GM19395 (cell line): ENCODE data around the gene PTPRE.

Experiments used
- ATAC-seq: cut with Tn5 transposase; IDR thresholded peaks from one replicate; pipeline ENCODE4 v1.9.1; 2021; ENCODE audit warnings: mild to moderate bottlenecking, moderate library complexity; ENCODE audit not compliant: unreplicated experiment

The PTPRE gene

DNA sequence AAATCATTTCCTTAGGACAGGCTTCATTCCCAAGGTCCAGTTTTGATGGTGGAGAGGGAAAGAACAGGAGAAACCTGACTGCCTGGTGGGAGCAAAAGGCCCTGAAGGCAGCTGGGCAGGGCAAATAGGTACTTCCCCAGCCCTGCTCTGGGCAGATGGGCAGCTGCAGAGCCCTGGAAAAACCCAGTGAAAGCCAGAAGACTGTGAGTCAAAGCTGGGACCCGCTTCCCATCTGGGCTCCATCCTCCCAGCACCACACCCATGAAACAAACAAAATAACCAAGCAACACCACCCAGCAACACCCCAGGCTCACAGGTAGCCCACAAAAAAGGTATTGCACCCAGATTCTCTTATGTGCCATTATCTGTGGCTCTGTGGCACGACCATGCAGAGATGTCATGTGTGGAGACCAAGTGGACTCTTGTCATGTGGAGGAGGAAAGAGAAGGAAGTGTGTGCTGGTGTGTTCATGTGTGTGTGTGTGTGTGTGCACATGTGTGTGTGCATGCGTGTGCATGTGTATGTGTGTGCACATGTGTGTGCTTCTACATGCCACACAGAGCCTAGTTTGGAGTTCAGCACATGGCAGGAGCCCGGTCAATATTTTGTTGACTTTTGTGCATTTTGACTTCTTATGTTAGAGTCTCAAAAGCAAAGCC is 24.0 kb upstream of the PTPRE start:
- no peak for ATAC-seq

DNA sequence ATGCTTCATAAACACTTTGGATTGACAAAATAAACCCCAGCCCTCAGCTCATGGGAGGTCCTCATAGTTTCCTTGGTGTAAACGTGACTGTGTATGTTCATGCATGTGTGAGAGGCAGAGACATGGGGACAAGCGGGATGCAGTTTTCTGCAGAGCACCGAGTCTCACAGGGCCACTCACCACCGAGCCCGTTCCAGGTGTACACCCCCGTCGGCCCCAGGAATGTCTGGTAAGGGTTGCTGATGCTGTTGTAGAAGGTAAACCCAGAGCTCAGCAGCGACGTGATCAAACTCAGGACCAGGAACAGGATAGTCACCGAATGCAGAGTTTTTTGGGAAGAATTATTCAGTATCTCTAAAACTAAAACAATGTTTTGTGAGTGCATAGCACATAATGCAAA is 23.4 kb upstream of the PTPRE start:
- no peak for ATAC-seq

DNA sequence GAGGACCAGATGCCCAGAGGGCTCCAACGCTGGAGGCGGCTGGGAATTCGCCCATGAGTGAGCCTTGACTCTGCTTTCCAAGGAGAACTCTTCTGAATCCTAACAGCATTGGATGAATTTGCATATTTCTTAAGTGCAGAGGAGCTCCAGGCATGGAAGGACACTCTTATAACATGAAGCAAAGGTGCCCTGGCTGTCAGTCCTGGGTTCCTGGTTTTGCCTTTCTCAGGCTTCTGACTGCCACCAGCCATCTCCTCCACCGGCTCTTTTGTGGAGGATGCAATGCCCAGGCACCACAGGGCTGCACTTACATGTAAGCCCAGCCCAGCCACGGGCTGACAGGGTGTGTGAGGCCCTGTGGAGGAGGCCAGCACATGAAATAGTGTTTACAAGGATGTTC is 22.4 kb upstream of the PTPRE start:
- no peak for ATAC-seq

DNA sequence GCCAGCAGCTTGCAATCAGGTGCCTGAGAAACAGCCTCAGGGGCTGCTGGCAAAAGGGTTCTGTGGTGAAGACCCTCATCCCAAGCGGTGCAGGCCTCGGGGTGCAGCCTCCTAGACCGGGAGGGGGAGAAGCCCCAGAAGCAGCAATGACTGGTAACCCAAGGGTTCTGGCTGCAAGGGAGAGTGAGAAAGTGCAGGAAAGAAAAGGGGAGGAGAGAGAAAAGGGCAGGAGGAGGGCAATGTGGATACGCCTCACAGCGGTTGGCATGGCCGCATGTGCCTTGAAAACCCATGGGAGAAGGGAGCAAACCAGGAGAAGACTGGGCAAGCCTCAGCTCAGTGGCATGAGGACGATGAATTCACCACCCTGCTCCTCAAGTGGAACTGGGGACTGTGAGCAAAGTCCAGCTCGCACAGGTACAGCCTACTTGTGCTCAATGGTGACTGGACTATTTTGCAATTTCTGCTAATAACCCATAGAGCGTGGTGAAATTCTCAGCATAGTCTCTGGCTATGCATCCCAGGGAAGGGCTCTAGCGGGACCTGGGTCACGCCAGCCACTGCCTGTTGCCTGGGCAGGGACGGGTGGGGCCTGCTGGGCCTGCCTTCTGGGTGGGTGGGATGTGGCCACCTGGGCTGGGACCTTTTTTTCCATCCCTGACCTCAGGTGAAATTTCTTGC is 20.4 kb upstream of the PTPRE start:
- no peak for ATAC-seq

DNA sequence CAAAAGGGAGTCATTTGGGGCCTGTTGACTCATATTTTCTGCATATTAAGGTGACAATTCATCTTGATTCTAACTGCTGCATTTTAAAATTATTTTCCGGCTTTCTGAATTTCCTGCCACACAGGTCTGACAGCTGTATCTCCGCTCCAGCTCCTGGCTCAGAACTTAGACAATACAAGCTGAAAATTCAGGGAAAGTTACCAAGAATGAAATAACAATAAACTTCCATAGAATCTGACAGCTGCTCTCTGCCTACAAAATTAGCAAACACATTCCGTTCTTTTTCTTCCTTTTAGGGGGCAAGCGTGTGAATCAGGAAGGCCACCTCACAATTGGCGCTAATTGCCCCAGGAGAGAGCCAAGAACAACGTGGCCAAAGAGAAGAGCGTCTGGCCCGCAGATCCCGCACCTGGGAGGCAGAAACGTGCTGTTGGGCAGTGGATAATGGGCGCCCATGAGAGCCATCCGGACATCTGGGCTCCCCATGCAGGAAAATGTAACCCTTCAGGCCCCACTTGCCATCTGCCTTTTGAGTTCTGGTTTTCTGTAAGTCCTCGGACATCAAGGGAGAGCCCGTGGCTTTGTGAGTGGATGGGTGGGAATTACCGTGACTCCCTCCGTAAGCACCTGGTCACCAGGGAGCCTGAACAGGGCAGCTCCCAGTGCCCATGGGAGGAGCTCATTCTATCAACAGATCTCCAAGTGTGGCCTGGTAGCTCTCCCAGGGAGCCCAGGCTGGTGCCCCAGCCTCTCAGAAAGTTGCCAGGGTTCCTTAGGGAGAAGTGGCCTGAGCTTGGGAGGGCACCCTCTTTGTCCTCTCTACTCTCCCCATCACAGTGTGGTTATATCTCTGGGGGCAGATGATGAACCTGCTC is 19.1 kb upstream of the PTPRE start:
- no peak for ATAC-seq

DNA sequence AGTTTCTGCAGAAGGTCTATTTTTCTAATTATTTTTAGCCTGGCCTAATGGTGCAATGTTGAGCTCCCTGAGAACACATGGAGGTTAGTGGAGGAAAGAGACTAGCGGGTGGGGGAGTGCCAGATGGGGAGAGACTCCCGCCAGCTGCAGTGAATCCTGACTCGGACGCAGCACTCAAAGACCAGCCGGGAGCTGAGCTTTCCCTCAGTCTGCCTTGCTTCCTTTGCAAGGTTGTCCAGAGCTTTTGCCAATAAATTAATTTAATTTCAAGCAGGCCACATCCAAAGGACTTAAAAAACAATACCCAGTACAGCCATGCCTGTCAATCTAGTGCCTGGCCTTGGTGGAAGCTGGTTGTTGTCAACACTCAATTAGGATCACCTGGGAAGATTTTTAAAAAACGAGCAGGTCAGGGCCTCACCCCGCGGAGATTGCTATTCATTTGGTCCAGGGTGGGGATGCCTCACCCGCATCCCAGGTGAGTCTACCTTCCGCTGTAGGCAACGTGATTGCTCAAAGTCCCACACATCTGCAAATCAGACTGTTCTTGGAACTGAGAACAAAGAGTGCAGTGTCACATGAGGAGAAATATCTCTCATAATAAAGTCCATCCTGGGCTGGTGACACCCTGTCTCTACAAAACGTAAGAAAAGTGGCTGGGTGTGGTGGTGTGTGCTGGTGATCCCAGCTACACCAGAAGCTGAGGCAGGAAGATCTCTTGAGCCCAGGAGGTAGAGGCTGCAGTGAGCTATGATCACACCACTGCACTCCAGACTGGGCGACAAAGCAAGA is 18.2 kb upstream of the PTPRE start:
- ATAC-seq, result no peak

DNA sequence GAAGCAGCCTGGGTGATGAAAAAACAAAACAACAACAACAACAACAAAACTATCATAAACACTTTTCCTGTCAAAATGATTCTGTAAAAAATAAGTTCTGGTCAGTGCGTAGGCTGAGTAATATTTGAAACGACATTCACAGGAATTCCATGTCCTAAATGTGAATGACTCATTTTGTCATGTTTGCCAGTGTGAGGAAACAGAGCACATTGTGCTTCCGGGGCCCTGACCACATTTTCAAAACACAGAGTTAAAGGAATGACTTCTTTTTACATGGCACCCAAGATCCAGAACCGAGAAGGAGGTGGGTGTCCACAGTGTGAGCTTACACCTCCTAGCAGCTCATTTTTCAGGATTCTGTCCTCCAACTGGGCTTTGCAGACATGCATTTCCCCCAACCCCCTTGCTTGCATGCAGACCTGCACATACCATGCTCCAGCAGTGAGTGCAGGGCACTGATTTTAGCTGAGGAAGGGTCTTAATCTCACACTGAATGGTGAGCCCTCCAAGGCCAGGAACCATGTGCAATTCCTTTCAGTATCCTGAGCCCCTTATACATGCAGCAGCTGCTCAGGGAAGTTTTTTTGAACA is 17.2 kb upstream of the PTPRE start:
- no peak for ATAC-seq

DNA sequence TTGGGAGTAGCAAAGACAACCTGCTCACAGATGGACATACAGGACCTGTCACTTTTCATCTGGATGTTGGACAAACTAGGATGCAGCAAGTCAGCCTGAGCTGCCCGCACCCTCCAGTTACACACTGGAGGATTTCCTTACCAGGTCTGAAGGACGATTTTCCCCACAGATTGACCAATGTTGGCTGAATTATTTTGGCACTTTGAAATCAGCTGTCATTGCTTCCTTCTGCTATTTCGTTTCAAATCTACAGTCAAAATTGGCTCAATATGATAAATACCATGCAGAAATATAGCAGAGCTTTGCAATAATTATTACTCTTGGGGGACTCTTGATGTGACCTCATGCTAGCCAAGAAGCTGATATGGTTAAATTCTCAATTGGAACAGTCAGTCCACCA is 16.7 kb upstream of the PTPRE start:
- no peak for ATAC-seq

DNA sequence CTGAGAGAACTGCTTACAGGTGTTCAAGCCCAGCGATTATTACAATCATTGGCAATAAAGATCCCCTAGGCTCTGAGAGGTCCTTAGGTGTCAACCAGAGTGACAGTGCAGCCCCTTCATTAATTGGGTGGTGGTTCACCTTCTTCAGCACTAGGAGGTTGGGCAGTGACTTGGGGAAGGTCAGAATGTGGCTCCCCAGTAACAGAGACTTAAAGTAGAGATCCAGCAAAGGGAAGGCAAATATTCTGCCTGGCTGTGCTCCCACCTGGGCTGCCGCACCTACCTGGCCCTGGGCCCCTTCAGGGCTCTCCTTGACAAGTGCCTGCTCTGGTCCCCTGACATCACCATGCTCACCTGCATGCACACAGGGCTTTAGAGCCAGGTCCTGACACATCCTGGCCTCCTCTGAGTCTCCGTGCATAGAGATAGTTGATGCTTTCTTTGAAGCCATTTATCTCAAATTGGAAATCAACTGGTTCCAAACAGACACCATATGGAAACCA is 16.0 kb upstream of the PTPRE start:
- no peak for ATAC-seq

DNA sequence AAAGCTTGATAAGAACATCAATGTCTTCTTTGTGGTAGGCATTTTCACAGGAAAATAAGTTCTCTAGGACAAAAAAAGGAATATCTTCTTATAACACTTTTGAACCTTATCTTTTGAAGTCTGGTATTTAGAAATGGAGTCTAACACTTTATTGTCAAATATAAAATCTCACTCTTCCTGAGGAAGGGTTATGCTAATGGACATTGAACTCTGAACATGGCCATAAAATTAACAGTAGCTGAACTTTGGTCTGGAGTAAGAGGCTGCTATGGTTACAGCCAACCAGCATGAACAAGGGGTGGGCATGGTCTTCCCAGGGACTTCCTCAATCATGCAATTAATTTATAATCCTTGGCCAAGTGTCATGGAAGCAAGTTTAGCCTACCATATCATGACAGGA is 14.2 kb upstream of the PTPRE start, which contains the start of gene CLRN3:
CLRN3 (minus strand) TSS at position 199 of the 400 bp plus-strand sequence; CDS start at position 42, 157 bp downstream.
- no peak for ATAC-seq

DNA sequence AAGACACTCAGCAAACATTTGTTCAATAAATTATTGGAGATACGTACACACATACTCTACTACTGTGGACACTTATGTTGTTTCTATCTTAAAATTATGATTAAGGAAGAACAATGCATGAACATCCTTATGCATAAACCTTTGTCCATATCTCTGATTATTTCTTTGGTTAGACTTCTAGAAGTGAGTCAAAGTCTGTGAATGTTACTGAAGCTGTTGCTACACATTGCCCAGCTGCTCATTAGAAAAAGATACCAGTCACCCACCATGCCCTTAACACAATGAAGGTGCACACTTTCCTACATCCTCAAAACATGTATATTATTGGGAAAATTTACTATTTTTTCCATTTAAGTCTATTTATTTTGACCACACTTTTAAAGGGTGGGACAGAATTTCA is 12.8 kb upstream of the PTPRE start:
- no peak for ATAC-seq

DNA sequence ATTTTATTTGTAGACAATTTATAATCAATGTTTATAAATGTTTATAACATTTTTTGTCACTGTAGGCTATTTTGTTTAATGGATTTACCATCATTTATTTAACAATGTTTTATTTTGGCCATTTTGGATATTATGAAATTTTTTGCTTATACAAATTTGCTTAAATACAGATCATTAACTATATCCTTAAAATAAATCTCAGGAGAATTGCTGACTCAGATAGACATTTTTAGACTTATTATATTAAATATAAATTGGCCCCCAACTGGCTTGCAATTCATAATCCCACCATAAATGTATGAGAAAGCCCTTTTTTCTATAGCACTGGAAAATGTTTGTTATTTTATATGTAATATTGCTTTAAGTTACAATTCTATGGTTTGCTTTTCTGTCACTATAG is 10.3 kb upstream of the PTPRE start:
- no peak for ATAC-seq

DNA sequence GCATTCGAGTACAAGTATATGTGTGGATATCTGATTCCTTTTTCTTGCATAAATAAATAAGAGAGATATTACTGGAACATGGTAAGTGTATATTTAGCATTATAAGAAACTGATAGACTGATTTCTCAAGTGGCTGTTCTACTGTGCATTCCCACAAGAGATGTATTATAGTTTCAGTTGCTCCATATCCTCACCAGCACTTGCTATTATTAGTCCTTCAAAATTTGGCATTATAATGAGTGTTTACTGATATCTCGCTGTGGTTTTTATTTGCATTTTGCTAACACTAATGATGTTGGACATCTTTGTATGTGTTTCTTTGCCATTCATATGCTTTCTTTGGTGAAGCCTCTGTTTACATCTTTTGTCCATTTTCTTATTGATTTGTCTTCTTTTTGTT is 9.7 kb upstream of the PTPRE start:
- ATAC-seq, result no peak

DNA sequence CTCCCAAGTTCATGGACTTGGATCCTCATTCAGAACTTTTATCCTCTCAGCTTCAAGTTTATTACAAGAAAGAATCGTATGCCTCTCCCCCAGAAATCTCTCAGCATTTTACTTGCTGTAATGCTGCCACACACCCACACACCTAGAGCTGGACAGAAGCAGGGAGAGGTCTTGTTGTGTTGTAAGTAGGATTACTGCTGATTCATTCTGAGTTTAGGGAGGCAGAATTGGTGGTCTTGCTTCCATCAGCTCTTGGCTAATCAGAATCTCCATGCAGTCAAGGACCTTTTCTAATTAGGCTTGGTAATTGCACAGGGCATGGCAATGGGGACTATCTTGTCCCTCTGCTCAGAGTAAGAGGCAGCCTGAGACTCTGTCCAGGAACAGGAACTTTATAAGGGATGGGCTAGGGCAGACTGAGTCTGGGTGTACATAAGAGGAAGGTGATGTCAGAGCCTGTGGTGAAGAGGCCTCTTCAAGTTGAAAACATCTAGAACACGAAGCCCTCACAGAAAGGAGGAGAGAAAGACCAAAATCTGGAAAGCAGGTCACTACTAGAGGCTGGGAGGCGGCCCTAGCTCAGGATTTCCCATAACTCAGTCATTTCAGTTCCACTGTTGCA is 7.0 kb upstream of the PTPRE start:
- ATAC-seq, result no peak

DNA sequence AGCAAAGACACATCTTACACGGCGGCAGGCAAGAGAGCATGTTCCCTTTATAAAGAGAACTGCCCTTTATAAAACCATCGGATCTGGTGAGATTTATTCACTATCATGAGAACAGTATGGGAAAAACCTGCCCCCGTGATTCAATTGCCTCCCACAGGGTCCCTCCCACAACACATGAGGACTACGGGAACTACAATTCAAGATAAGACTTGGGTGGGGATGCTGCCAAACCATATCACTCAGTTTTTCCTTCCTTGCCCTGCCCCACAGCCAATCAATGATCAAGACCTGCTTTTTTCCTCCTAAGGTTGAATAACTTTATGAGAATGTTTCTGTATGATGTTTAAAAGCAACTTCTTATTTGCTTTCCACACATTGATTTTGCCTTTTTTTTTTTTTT is 3.1 kb upstream of the PTPRE start:
- ATAC-seq, result no peak

DNA sequence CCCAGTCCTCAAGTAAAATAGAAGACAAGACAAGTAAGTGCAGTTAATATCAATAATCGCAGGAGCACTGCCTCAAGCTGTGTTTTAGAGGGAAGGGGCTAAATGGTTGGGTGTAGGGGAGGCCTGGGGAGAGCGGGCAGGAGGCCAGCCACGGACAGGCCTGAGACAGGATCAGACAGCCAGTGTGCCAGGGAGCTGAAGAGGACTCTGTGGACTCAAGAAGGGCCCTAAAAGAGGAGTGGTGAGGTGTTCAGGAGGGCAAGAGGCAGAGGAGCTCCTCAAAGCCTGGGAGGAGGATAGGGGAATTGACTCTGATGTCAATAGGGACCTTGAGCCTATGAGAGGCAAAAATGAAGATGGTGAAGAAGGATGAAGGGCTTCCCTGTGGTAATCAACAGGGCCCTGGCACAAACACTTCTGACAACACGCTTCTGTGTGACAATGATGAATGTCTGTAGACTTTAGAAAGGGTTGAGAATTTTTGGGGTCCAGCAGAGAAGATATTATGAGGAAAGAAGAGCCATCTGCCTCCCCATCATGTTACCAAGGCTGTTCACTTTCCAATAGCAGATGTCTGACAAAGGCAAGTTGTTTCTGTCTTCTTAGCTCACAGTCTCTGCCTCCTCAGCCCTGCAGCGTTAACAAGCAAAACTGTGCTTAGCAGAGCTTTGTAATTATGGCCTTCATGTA is 2.4 kb upstream of the PTPRE start:
- ATAC-seq, result no peak

DNA sequence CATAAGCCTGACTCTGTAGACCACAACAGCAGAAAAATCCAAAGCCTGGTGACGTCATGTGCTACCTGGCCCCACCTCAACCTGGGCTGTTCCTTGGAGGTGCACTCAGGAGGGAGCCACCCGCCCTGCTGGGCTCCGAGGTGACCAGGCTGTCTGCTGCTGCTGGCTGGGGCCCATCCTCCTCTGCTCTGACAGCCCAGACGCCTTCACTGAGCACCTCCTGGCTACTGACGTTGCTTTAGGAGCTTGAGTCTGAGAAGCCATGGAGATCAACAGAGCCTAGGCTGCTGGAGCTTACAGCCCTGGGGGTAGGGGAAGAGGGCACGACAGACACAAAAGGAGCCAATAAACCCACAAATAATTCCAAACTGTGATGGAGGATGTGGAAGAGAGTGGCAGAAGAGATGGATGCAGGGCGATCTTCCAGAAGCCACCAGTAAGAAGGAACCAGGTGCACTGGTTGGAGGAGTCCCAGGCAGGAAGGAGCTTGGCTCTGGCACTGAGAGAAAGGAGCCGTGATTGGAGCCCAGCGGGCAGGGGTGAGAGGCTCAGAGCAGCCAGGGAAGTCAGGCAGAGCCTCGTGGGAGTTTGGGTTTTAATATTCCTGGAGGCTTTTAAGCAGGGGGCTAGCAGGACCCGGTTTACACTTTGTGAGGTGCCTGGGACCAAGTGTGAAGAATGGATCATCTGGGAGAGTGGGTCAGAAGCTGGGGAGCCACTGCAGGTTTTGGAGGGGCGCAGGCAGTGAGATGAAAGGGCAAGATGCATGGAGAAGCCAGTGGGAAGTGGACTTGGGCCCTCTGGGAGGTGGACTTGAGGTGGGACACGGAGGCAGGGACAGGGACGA is 1.7 kb upstream of the PTPRE start:
- ATAC-seq, result no peak

DNA sequence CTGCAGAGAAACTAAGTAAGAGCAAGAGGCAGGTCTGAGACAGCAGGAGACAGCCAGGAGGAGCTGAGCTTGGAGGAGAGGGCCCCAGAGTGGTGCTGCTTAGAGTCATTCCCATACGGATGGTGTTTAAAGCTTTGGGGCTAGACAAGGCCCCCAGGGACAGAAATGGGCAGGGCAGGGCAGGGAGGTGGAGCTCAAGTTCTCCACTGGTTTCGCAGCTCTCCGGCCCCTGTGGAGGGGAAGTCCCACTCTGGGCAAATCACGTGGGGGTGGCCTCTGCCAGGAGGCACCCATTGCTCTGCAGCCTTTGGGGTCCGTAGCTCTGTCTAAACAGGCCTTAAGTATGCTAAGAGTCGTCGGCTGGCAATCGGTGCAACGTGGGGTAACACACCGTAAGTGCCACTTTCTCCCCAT is 1.0 kb upstream of the PTPRE start:
- ATAC-seq, result no peak
